Measurements from ENCODE around the gene POU2AF2.

DNA sequence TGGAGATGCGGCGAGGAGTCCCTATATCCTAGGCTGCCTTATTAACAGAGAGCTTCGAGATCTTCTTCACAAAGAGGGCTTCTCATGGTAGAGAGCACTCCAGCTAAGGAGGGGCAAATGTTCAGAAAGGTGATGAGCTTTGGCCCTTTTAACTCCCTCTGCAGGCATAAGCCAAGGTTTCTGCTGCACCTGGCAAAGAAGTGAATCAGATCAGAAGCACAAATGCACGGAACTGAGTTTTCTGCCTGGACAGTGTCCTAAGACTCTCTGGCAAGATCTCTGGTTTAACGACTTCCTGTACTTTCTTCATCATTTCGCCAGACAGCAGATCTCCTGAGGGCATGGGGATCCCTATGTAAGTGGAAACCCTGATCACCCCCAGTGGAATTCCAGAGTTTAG, 90.0 kb downstream of the POU2AF2 start:
- TF ChIP-seq, protein P1, sequence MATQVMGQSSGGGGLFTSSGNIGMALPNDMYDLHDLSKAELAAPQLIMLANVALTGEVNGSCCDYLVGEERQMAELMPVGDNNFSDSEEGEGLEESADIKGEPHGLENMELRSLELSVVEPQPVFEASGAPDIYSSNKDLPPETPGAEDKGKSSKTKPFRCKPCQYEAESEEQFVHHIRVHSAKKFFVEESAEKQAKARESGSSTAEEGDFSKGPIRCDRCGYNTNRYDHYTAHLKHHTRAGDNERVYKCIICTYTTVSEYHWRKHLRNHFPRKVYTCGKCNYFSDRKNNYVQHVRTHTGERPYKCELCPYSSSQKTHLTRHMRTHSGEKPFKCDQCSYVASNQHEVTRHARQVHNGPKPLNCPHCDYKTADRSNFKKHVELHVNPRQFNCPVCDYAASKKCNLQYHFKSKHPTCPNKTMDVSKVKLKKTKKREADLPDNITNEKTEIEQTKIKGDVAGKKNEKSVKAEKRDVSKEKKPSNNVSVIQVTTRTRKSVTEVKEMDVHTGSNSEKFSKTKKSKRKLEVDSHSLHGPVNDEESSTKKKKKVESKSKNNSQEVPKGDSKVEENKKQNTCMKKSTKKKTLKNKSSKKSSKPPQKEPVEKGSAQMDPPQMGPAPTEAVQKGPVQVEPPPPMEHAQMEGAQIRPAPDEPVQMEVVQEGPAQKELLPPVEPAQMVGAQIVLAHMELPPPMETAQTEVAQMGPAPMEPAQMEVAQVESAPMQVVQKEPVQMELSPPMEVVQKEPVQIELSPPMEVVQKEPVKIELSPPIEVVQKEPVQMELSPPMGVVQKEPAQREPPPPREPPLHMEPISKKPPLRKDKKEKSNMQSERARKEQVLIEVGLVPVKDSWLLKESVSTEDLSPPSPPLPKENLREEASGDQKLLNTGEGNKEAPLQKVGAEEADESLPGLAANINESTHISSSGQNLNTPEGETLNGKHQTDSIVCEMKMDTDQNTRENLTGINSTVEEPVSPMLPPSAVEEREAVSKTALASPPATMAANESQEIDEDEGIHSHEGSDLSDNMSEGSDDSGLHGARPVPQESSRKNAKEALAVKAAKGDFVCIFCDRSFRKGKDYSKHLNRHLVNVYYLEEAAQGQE (IDR thresholded peaks at IDR 0.05; ENCODE audit: low read depth) = no peak
- TF ChIP-seq EP300 (IDR thresholded peaks at IDR 0.05; ENCODE audit: borderline replicate concordance) = no peak
- TF ChIP-seq, protein P2, sequence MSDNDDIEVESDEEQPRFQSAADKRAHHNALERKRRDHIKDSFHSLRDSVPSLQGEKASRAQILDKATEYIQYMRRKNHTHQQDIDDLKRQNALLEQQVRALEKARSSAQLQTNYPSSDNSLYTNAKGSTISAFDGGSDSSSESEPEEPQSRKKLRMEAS (IDR thresholded peaks at IDR 0.05) = no peak
